GM18499 (cell line): ENCODE measurements around the gene HSD3B1.
"Not testable (repeated sequence)": the region's sequence is repeated elsewhere in the genome, so short reads cannot be mapped to it uniquely, and the experiment has no call there.

Source experiments
- ATAC-seq: cut with Tn5 transposase; IDR thresholded peaks from one replicate; pipeline ENCODE4 v1.9.1; 2021; ENCODE audit warnings: moderate number of reproducible peaks; ENCODE audit not compliant: insufficient read depth, unreplicated experiment

Gene HSD3B1

DNA sequence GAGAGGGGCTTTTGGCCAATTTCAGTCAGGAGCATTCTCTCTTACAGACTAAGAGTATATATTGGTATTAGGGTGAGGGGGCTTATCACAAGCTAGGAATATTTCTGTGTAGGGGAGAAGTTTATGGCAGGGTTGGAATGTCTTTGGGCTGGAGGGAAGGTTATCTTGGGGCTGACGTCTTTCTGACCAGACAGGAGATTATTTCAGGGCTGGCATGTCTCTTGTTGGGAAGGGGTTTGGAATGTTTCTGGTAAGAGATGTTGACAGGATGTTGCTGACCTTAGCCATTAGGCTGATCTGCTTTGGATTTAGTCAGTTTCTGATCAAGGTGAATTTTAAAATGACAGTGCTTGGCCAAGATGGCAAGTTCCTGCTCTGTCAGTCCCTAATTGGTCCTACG, 17.8 kb upstream of the HSD3B1 start:
- no peak for ATAC-seq

DNA sequence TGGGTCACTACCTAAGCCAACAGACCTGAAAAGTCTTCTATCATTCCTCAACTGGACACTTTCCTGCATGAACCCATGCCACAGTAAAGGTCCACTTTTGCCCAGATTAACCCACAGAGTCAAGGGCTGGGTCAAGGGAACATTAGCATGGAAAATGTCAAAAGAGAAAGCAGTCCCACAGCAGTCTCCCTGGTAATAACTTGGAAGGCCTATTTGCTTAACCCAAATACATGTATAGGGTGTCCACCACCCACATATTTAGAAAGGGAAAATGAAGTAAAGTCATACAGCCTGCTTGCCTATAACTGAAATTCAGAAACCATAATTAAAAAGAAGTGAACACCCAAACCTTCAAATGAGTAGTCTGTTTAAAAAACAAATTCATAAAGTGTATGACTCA, 16.1 kb upstream of the HSD3B1 start:
- no peak for ATAC-seq

DNA sequence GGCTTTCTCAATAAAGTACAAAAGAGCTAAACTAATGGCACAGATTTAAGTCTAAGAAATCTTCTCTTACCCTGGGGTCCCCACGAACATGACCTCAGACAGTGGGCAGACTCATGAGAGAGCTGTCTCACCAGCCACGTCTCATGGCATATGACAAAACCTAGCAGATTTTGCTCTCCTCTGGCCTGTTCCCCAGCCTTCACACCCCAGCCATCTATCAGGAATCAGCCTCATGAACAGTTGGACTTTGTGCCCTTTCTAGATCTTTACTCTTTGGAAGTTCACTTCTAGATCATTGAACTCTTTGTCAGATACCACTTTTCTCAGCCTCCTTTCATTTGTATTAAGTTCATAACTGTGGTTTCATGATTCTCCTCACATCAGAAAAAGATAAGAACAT, 14.2 kb upstream of the HSD3B1 start:
- no peak for ATAC-seq

DNA sequence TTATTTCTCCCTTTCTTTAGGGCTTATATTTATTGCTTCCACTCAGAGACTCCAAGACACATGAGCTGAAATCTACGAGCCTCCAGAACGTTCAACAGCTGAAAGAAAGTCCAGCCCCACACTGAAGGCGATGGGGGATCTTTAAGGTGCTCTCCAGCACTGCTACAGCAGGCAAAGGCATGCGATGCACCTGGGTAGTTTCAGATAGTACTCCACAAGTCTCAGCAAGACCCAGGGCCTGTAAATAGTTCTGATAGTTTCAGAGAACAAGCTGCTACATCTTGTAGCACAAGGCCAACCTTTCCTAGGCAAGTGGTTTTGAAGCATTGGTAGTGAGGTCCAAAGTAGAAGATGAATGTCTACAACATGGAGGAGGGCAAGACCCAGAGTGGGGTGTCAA, 2.2 kb upstream of the HSD3B1 start:
- ATAC-seq = no peak

DNA sequence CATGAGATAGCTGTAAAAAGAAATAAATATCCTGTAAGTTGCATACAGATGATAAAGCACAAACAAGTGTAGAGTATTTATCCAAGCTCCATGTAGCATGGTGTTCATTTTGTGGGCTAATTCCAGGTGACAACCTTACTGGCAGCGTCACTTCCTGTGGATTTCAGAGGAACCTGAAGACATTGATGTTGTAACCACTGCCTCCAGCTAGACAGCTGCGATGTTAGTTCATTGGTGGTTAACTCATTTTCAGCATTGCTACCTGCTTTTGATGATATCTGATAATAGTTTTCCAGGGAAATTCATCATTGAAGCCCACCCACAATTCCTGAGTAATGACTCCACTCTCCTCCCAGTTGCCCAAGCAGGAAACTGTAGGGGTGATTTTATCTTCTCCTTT, 3.0 kb downstream of the HSD3B1 start:
- ATAC-seq = no peak

DNA sequence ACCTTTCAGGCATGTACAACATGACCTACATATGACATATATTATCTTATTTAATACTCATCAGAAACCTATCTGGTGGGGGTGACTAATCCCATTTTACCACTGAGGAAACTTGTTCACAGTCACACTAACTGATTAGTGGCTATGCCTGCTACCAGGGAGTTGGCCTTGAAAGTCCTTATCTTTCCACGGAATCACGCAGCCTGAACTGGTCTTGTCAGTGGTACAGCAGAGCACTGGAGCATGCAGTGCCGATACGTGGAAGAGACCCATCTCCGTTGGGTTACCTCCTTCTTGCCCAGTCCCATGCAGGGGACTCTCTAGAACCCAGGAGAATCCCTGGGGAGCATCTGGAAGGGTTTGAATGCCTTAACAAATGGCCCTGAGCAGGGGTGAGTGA, 8.2 kb downstream of the HSD3B1 start:
- no peak for ATAC-seq

DNA sequence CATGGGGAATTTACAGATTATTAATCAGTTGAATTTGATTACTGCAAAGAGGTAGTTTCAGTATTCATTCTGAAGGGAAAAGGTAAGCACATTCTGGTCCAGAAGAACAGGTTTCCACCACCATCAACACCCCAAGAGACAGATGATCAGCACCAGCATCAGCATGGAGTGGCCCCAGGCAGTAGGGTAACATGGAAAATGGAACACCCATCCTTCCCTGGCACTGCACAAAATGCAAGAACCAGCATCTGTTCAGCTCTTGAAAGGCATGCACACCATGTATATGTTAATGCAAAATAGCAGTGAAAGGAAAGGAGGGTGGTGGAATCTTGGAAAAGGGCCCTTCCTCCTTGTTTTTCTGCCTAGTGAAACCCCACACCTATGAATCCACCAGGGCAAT, 9.2 kb downstream of the HSD3B1 start:
- ATAC-seq = no peak

DNA sequence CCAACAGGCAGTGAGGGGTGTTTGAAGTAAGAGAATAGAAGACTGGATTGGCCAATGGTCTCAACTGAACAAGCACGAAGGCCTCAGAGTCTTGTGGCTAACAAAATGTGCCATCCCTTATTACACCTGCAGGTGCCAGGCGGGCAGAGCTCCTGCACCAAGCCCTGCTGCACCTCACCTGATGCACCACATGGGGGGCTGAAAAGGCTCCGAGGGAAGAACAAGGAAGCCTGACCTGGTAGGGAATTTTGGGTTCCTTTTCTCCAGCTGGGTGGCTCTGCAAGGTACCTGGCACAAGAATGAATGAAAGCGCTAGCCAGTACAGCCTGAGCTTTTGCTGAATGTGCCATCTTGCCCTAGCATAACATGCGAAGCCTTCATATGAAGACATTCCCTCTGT, 9.7 kb downstream of the HSD3B1 start:
- no peak for ATAC-seq

DNA sequence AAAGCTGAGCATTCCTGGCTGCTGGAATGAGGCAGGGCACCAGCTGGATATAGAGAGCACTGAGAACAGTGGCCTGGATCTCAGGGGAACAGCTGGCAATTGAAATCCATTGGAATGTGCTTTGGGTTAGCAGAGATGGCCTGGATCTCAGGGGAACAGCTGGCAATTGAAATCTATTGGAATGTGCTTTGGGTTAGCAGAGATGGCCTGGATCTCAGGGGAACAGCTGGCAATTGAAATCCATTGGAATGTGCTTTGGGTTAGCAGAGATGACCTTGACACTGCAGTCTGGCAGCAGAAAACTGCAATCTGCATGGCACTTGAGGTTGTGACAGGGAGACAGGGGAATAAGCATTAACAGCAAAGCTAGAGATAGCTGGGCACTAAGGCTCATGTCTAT, 10.7 kb downstream of the HSD3B1 start:
- ATAC-seq = not testable (repeated sequence)

DNA sequence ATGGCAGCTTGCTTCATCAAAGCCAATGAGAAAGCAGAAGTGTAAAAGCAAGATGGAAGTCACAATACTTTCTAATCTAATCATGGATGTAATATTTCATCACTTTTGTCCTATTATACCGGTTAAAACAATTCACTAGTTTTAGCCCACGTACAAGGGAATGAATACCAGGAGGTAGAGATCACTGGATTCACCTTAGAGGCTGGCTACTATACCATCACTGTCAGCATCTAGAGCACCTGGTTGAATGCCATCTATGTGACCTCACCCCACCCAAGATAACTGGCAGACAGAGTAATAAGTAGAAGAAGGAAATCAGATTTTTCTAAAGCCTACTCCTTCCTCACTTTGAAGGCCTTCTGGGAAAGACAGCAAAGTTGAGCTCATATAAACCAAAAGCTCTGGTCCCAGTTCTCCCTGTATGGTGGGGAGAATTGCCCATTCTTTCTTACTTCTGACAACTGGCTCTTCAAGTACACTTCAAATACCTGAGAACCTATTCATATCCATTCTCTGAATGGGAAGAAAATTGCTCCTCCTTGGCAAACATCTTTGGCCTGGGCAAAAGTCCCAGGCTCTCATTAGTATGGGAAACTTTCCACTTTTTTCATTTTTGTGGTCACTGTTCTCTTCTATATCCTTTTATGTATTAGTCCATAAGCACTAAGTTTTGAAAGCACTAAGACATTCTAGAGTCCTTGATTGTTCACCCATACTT, 24.8 kb downstream of the HSD3B1 start:
- ATAC-seq = no peak

DNA sequence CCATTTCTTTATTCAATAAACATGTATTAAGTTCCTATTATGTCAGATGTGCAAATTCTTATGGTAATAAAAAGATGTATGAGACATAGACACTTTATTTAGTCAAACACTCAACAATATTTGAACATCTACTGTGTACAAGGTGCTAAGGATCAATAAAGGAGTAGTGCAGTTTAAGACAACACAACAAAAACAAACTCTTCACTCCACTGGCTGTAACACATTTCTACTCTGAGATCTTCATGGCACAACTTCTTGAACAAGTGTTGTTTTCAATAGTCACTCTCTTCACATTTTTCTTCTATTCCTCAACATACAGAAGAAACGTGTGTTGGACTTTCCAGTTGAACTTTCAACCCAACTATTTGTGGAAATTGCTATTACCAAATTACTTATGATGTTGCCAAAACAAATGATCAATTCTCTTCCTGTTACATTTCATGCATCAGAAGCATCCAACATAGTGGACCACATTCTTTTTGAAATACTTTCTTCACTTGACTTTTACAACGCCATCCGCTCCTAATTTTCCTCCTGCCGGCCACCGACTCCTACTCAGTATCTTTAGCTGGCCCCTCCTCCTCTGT, 25.4 kb downstream of the HSD3B1 start:
- no peak for ATAC-seq

DNA sequence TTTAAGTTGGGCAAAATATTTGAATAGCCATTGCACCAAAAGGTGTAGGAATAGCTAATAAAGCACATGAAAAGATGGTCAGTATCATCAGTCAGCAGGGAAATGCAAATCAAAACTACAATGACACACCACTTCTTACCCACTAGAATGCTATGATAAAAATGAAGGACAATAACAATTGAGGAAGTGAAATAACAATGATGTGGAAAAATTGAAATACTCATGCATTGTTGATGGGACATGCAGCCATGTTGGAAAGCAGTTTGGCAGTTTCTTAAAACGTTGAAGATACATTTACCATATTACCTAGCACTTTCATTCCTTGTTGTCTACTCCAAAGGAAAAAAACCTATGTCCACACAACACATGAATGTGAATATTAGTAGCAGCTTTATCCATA, 28.4 kb downstream of the HSD3B1 start:
- no peak for ATAC-seq

DNA sequence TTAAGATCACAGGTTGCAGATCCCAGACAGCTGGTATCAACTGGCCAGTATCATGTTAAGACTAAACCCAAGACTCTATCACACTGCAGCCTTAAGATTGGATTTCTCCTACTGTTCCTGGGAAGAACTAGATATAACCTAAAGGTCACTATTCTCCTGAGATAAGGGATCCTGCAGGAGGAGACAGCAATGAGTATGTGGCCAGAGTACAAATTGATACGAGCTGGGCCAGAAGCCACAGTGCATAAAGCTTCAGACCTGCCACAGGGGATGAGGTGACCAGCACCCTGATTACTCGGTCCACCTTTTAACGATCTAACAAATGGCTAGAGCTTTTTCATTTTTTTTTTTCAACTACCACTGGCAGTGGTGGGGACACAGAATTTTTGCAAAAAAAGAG, 31.0 kb downstream of the HSD3B1 start:
- no peak for ATAC-seq

DNA sequence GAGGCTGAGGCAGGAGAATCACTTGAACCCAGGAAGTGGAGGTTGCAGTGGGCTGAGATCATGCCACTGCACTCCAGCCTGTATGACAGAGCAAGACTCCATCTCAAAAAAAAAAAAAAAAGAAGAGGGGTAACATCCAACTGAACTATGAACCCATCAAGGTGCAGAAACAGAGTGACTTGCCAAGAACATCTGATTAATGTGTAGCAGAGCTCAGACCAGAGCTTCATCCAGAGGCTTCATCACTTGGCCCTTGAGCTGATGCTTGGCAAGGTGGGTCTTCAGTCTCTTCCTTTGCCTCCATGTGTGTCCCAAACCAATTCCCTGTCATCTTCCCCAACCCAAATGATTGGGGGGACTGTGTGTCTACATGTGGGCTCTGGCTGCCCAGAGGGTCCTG, 32.6 kb downstream of the HSD3B1 start:
- no peak for ATAC-seq

DNA sequence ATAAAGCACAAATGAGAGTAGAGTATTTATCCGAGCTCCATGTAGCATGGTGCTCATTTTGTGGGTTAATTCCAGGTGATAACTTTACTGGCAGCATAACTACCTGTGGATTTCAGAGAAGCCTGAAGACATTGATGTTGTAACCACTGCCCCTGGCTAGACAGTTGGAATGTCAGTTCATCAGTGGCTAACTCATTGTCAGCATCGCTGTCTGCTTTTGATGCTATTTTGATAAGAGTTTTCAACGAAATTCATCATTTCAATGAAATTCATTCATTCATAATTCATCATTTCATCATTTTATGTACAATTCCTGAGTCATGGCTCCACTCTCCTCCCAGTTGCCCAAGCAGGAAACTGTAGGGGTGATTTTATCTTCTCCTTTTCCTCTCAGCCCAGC, 34.4 kb downstream of the HSD3B1 start:
- no peak for ATAC-seq

DNA sequence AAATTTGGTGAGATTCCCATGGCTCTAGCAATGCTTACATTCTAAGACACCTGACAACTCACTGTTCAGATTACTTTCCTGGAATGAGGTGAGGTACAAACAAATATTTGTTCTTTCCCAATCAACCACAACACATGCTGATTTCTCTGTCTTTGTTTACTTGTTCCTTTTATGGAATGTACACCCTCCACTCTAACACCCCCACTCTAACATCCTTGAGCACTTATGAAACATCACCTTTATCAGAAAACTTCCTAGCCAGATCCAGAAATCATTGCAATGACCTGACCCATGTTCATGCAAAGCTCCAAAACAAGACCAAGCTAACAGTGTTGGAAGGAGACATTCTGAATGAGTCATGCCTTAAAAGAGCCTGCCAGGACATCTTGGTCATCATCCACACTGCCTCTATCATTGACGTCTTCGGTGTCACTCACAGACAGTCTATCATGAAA, 35.5 kb downstream of the HSD3B1 start:
- no peak for ATAC-seq

DNA sequence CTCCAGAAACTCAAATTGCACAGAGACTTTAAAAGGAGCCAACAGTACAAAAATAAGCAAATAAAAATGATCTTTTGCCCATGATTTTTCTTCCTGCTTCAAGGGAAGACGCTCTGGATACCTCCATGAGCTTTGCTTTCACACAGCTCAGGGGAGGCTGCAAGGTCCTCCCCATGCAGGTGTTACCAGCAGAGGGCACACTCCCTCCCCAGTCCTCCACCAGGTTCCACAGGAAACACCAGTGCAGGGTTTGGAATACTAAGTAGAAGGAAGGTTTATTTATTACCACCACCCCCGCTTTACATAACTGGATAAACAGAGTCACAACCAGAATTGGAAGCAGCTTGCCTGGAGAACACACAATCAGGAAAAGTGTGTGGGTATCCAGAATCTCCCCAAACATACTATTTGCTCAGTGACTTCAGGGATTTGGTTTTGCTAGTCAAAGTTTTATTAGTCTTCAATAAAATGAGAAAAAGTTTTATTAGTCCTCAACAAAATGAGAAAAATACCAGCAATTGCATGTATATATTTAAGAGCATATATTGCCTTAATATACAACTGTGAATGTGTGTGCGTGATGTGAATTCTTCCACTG, 37.3 kb downstream of the HSD3B1 start:
- ATAC-seq = no peak

DNA sequence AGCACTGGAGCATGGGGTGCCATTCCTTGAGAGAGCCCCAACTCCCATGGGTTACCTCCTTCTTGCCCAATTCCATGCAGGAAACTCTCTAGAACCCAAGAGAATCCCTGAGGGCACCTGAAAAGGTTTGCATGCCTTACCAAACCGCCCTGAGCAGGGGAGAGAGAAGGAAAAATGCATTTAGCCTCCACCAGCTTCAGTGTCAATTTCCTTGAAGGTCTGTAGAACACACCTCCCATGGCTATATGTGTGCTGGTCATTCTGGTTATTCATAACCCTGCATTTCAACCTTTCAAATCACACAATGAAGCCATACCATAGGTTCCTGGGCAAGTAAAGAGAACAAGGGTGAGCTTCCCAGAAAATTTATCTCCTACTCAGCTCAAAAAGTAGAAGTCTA, 39.6 kb downstream of the HSD3B1 start:
- ATAC-seq = no peak

DNA sequence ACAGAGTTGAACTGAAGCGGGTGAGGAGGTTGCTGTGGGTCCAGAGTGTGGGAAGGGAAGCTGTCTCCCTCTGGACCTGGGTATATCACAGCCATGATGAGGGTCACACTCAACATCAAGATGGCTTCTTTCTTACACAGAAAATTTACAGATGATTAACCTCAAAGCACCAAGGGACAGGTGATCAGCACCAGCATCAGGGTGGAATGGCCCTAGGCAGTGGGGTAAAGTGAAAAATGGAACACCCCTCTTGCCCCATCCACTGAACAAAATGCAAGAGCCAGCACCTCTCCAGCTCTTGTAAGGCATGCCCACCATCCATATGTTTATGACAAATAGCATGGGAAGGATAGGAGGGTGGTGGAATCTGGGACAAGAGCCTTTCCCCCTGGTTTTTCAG, 40.3 kb downstream of the HSD3B1 start:
- no peak for ATAC-seq

DNA sequence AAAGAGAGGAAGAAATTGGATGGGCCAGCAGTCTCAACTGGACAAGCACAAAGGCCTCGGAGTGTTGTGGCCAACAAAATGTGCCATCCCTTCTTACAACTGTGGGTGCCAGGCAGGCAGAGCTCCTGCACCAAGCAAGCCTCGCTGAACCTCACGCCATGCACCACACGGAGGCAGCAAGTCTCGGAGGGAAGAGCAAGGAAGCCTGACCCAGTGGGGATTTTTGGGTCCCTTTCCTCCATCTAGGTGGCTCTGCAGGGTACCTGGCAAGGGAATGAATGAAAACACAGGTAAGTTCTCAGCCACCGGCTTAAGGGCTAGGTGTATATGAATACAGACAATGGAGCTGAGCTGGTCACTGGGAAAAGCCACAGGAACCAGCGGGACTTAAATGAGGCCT, 40.8 kb downstream of the HSD3B1 start:
- no peak for ATAC-seq

DNA sequence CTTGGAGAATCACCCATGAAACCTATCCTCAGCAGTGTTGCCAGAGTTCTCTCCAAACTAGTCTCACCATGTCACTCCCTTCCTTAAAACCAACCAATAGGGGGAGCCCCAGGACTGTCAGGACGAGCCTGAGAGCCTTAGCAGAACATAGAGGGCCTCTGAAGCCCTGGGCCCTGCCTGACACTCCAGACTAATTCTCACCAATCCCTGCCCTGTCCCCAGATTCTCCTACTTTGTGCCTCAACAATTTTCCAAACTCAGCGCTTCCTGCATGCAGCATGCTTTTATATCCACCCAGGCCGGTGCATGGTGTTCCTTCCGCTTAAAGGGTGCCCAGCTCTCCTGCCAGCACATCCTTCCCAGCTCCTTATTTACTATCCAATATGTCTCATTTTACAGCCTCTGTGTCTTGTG, 42.7 kb downstream of the HSD3B1 start:
- ATAC-seq = peak; percentile 63

DNA sequence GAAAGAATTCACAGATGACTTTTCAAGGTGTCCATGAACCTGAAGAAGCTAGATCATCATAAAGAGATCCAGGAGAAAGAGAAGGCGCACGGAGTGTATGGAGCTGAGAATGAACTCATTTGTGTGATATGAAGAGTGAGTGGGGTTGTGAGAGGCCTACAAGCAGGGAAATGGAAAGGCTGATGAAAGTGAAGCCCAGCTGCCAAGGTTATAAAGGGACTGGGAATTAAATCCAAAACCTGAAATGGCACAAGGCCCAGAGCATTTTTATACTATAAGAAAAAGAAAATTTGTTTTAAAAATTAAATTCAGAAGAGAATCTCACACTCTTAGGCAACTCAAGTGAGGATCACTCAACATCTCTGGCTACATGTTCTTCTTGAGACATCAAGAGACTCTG, 43.4 kb downstream of the HSD3B1 start:
- no peak for ATAC-seq
